GM19467 (cell line): ENCODE measurements around the gene ACSF3.
"Not testable (repeated sequence)": the region's sequence is repeated elsewhere in the genome, so short reads cannot be mapped to it uniquely, and the experiment has no call there.

Source experiments
- ATAC-seq: cut with Tn5 transposase; IDR thresholded peaks from one replicate; pipeline ENCODE4 v1.9.1; 2021; ENCODE audit warnings: mild to moderate bottlenecking, moderate library complexity; ENCODE audit not compliant: unreplicated experiment

Gene ACSF3

DNA sequence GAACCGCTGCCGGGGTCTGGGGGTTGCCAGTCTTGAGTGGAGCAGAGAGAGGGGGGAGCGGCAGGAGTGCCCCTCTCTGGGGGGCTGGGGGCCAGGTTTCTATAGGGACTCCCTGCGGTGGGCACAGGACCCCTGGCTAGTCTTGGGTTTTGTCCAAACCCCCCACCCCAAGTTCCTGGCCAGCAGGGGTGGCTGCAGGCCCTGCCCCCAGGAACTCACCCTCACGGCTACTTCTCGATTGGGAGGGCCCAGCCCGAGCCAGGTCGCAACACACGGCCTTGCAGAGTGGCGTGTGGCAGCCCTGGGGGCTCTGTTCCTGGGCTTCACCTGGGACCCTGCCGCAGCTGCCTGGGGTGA, 78.5 kb downstream of the ACSF3 start:
- no peak for ATAC-seq

DNA sequence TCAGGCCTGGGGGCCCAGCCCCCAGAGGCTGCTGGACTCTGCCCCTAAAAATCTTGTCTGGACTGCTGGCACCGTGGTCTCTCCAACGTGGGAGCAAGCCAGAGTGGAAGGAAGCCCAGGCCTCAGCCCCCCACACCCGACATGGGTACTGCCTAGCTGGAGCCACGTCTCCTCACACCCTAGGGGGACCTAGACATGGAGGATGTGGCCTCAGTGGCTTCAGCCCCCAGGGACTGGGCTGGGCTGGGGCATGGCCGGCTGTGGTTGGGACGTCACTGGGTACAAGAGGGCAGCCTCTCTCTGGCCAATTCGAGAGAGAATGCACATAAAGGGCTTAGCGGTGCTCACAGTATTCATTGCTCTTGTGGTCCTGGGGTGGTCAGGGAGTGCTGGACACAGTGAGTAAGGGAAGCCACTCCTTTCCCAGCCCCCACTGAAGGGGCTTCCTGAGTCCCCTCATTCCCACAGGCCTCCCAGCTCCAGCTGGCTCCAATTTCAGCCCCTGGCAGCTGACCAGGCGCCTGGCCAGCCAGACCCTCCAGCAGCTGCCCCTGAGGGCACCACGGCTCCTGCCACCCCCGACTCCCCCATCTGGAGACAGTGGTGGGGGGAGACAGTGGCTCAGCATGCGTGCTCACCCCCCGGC, 79.0 kb downstream of the ACSF3 start:
- ATAC-seq = no peak

DNA sequence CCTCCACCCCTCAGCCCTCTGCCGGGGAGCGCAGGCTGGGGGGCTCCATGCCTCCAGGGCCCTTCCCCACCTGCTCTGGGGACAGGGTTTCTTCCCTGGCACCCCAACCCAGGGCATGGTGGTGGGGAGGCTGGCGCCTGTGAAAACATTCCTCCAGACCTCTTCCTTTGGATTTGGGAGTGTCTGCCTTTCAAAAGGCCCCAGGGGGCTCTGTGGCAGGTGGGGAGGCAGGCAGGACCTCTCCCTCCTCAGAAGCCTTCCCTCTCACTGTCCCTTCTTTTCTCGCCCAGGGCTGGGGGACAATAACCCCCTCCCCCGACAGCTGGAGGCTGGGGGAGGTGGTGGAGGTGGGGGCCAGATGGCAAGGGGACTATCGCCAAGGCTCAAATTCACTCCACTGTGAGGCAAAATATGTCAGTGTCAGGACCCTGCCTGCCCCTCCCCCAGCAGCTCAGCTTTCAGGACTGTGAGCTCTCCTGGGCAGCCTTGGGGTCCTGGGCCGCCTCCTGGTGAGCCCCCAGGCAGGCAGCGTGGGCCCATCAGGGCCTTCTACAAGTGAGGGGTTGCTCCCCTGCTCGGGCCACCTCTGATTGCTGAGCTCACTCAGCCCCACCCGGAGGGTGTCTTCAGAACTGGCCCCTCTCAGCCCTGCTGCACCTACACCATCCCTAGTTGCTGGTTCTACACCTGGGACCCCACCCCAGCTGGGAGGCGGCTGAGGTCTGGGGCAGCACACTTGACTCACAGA, 79.7 kb downstream of the ACSF3 start:
- ATAC-seq = no peak

DNA sequence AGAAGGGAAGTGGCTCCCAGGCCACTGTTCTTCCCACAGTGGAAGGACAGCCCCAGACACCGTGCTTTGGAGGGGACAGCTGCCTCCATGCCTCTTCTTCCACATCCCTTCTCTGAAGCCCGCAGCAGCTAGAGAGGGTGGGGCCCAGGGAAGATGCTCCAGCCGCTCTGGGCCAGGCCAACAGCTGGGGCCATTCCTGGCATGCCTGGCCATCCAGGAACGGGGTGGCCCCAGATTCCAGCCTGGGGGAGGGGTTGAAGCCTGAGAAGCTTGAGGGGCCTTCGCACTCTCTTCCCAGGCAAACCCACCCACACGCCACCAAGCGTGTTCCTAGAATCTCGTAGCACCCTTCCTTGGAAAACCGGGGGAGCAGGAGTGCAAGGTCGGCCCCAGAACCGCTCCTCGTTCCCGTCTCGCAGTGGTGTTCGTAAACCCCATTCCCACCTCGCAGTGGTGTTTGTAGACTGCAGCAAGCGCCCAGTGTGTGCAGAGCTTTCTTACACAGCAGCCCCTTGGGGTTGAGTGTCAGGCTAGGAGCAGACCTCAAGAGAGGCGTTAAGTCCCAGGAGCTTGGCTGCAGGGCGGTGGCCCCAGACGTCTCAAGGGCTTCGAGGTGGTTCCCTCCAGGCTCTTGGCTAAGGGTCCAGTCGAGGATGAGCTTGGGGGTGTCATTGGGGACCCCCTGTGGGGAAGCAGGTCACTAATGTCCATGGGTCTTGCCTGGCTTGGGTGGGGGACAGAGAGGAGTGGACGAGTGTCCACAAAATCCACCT, 80.6 kb downstream of the ACSF3 start:
- ATAC-seq = no peak

DNA sequence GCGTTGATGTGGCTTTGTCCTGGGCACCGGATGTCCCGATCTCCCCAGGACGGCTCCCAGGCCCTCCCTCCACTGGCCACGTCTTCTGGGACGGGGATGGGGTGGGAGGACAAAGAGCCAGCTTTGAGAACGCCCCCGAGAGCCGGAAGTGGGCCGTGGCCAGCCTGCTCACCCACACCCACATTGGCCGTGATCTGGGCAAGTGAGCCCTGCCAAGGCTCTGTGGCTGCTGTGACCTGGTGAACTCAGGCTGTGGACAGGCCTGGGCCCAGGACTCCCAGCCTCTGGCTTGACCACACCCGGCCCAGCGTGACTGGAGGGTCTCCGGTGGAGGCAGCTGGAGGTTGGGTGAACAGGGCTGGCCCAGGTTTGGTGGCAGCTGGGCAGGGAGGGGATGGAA, 81.2 kb downstream of the ACSF3 start:
- ATAC-seq = no peak

DNA sequence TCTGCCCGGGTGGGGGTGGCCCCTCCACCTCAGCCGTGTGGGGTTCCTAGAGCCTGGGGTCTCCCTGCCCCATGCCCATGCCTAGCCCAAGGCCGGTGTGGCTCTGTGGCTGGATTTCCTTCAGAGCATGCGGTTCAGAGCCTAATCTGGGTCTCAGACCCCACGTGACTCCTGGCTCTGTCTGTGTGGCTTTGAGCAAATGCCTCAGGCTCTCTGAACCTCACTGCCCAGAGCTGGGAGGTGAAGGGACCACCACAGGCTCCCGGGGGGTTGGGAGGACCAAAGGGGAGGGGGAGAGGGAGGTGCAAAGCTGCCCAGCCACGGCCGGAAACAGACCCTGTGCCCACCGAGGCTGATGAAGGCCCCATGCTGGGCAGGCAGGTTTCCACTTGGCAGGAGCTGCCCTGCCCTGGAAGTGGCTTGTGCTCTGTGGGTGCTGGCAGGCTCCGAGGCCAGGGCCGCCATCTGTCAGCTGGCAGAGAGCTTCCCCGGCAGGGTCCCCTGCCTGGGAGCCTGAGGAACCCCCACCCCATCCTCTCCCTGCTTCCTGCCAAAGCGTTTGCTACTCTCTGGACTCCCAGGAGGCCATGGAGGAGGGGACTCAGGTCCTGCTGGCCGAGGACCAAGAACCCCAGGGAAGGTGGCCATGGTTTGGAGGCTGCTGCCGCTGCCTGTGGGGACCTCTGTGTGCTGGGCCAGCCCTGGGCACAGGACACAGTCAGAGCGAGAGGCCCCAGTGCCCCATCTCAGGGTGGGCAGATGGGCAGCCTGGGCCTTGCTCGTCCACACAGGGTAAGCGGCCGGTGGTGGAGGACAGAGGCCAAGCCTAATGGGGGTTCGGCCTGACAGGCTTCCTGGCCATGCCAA, 81.9 kb downstream of the ACSF3 start:
- no peak for ATAC-seq

DNA sequence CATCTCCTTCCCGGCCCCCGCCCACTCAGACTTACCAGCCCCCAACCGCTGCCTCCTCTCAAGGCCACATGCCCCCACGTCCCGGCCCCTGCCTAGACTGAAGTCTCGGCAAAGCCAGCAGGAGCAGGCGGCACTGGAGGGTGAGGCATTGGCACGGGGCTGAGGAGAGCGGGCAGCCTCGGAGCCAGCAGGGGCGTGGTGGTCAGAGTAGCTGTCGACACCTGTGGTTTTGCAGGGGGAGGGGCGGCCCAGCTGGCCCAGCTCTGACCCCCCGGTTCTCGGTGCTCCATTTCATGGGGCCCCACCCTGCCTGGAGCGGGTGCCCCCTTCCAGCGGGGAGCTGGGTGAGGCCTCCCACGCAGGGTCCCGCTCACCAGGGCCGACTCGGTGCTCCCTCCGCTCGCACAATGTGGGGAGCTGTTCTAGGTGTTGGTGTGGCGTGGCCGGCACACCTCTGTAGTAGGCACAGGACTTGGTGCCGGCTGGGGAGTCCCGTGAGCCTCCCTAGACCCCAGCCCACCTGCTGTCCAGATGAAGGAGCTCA, 82.6 kb downstream of the ACSF3 start:
- no peak for ATAC-seq

DNA sequence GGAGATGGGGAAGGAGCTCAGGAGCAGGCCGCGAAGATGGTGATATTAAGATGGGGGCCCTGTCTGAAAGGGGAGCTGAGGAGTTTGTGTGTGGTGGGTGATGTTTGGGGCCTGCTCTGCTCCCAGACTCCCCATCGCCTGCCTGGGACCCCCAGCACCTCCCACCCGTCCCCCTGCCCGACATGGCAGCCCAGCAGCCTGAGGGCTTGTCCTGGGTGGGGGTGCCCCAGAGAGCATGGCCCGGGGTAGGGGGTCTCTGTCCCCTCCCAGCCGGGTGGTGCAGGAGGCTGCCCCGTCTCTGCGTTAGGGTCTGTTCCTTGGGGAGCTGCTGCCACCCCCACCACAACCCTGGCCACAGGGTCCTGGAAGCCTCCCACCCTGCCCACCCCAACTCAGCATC, 83.1 kb downstream of the ACSF3 start:
- no peak for ATAC-seq

DNA sequence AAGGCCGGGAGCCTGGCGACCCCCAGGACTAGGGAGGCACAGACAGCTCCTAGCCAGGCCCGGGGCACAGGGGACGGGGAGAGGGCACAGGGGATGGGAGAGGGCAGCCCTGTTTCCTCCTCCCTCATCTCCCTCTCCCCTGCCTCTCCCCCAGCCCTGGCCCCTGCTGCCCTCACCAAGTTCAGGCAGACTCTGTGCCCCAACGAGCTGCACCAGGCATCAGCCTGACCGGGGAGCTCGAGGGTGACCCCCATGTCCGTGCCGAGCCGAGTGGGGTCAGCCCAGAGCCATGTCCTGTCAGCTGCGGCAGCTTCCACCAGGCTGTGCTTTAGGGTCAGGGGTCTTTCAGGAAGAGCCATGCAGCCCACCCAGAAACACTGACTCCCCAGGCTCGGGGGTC, 83.8 kb downstream of the ACSF3 start:
- no peak for ATAC-seq

DNA sequence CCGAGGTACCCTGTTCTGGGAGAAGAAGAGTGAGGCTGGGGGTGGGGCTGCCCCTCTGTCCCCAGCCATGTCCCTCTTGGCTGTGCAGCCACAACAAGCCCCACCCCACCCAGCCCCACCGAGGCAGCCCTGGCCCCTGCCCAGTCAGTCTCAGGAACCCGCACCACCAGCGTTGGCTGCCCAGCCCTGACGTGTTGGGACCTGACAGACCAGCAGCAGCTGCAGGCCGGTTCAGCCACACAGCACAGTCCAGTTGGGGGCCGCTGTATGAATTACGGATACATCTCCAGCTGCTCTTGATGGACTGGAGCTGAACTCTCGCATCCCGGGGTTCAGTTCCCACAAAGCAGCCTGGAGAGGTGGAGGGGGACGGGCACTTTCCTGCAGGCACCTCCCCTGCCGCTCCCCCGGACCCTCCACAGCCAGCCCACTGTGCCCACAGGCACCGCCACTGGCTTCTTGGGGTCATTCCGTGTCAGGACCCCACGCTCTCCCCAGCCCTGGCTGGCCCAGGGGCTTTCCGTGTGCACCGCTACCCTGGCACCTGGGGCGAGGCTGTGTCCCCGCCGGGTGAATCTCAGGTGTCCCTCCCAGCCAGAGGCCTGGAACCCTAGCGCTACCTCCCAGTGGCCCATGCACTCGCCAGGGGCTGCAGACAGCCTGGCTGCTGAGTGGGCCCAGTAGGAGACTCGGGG, 84.9 kb downstream of the ACSF3 start:
- no peak for ATAC-seq

DNA sequence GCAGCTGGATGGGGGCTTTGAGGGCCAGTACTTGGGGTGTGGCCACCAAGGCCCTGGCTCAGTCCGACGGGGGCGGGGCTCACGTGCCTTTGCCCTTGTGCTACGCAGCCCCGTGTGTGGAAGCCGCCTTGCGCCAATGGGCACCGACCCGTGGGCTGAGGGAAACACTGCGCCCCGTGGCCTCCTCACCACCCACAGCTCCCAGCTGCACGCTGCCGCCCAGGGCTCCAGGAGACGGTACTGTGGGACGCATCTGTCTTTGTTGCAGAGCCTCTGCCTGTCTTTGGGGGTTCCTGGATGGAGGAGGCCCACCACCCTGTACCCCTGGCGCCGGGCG, 85.5 kb downstream of the ACSF3 start:
- no peak for ATAC-seq

DNA sequence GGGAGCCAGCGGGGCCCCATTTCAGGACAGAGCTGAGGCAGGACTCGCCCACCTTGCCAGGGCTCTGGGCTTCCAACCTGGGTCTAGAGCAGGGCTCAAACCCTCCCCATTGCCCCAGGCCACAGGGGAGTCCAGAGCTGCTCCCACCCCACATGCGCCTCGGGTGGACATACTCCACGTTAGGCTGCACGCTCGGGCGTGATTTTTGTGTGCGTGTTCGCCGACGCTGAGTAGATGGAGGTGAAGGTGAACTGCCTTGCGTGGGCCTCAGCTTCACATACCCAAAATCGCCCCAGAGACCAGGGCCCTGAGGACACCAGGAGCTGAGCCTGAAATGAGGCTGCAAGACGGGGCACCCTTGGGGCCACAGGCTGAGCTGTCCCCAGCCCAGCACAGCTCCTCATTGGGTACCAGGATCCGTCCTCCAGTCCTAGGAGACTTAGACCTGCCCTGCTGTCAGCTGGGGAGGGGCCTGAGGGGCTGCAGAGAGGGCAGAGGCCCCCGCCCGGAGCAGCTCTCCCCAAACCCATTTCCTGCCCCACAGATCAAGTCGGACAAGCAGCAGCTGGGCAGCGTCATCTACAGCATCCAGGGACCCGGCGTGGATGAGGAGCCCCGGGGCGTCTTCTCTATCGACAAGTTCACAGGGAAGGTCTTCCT, 86.1 kb downstream of the ACSF3 start:
- no peak for ATAC-seq

DNA sequence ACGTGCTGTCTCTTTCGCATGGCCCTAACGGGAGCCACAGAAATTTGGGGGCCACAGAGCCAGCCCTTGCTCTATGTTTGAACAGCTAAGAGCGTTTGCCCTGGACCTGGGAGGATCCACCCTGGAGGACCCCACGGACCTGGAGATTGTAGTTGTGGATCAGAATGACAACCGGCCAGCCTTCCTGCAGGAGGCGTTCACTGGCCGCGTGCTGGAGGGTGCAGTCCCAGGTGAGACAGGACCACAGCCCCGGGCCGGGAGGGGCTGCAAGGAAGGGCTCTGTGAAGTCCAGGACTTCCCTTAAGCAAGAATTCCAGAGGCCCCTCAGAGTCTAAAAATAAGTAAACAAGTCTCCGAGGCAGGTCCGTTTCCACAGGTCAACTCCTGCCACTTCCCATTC, 89.8 kb downstream of the ACSF3 start:
- ATAC-seq = no peak

DNA sequence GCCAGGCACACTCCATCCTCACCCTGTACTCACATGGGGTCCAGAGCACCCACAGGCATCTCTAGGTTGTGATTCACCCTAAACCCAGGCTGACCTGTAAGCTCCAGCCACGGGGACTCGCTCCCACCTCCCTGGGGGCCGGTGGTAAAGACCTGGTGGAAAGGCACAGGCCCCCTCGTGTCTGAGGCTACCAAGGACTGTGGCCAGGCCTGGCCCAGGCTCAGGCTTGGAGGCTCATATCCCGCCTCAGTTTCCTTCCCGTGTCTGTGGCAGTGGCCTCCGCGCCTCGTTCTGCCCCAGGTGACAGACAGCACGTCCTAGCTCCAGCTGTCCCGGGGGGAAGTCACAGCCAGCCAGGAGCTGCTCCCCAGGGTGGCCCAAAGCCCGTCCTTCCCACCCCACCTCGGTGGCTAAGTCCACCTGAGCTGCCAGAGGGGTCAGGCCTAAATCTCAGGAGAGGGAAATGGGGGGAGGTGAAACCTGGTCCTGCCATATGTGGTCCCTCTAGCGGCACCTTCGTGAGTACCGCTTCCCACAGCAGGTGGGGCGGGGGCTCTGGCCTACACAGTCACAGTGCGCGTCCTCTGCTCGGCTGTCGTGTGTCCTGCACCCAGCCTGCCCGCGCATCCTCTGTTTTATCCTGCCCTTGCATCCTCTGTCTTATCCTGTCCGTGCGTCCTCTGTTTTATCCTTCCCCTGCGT, 90.5 kb downstream of the ACSF3 start:
- no peak for ATAC-seq

DNA sequence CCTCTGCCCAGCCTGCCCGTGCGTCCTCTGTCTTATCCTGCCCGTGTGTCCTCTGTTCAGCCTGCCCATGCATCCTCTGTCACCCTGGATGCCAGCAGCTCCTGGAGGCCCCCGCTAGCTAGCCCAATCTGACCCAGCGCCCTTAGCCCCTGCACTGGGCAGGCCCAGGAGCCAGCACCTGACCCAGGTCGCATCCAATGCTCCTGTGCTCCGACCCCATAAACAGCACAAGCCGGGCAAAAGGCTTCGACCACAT, 91.0 kb downstream of the ACSF3 start:
- no peak for ATAC-seq

DNA sequence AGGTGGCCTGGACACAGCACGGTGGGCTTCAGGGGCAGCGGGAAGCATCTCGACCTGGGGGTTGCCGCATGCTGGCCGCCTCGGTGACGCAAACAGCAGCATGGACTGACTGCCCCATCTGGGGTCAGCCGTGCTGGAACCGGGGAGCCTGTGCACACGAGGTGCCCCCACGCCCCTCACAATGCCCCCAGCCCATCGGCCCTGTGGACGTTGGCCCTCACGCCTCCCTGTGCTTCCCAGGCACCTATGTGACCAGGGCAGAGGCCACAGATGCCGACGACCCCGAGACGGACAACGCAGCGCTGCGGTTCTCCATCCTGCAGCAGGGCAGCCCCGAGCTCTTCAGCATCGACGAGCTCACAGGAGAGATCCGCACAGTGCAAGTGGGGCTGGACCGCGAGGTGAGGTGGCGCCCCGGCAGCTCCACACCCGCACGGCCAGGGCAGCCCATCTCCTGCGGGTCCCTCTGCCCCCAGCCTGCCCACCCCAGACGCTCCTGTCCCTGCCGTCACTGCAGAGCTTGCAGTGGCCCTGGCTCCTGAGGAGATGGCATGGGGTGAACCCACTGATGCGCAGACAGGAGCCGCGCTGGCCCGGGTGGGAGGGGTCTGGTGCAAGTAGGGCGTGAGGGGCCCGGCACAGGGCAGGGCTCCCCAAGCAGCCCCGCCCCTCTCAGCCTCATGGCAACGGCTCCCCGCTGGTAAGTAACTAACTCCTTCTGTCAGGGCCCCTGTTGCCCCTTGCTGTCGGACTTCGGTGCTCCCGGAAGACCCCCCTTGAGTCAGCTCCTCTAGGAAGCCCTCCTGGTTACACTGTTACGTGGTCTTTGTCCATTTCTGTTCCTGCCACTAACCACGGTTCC, 91.5 kb downstream of the ACSF3 start:
- ATAC-seq = no peak

DNA sequence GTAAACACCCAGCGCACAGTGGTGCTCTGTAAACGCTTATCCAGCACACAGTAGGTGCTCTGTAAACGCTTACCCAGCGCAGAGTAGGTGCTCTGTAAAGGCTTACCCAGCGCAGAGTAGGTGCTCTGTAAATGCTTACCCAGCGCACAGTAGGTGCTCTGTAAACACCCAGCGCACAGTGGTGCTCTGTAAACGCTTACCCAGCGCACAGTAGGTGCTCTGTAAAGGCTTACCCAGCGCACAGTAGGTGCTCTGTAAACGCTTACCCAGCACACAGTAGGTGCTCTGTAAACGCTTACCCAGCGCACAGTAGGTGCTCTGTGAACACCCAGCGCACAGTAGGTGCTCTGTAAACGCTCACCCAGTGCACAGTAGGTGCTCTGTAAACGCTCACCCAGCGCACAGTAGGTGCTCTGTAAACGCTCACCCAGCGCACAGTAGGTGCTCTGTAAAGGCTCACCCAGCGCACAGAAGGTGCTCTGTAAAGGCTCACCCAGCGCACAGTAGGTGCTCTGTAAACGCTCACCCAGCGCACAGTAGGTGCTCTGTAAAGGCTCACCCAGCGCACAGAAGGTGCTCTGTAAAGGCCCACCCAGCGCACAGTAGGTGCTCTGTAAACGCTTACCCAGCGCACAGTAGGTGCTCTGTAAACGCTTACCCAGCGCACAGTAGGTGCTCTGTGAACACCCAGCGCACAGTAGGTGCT, 92.4 kb downstream of the ACSF3 start:
- not testable (repeated sequence) for ATAC-seq

DNA sequence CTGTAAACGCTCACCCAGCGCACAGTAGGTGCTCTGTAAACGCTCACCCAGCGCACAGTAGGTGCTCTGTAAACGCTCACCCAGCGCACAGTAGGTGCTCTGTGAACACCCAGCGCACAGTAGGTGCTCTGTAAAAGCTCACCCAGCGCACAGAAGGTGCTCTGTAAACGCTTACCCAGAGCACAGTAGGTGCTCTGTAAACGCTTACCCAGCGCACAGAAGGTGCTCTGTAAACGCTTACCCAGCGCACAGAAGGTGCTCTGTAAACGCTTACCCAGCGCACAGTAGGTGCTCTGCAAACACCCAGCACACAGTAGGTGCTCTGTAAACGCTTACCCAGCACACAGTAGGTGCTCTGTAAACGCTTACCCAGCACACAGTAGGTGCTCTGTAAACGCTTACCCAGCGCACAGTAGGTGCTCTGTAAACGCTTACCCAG, 93.0 kb downstream of the ACSF3 start:
- not testable (repeated sequence) for ATAC-seq
